PC-9 (cell line): ENCODE results near the gene RELCH. TPM values are rescaled to one million over a fixed set of nuclear protein-coding genes. Genes with fewer than 3 reads are reported as not detected.

ENCODE experiments used
- BruUV-seq: library from RNA; stranded (reverse); fragments of 400-500 nt; replicated peaks from 2 replicates; lab custom pipeline; 2021; lab: Mats Ljungman, UMichigan
- CTCF ChIA-PET: fragments of 300-600 bp; sonication (Branson Sonifier 250); formaldehyde crosslinking; loops from one replicate; lab custom pipeline; 2022; ENCODE audit warnings: antibody characterized with exemption; lab: Charles Lee
- POLR2A ChIA-PET: fragments of 300-600 bp; sonication (Branson Sonifier 250); formaldehyde crosslinking; loops from one replicate; lab custom pipeline; 2022; ENCODE audit warnings: antibody characterized with exemption; ENCODE audit not compliant: unreplicated experiment; lab: Charles Lee
- DNase-seq, 2 experiments: peaks; one replicate each; pipeline versions ENCODE4 v3.0.0 to v3.0.0-alpha.2; 2015 to 2022; ENCODE audit warnings: mixed read lengths in 1 of 2
- H2AFZ ChIP-seq: fragments of 200-600 bp; sonication (generic); 2 replicates; pipeline ENCODE4 v1.8.1; 2017; ENCODE audit warnings: antibody characterized with exemption
- H3F3A ChIP-seq: fragments of 200-600 bp; sonication (generic); 2 replicates; pipeline ENCODE4 v1.8.1; 2017; ENCODE audit warnings: antibody characterized with exemption, mild to moderate bottlenecking, low read depth; ENCODE audit not compliant: insufficient read depth
- H3K27ac ChIP-seq: fragments of 200-600 bp; sonication (generic); 2 replicates; pipeline ENCODE4 v1.6.1; 2016; ENCODE audit warnings: mixed run types
- H3K27me3 ChIP-seq: fragments of 200-600 bp; sonication (generic); 2 replicates; pipeline ENCODE4 v1.6.1; 2016; ENCODE audit warnings: low read depth, mixed run types; ENCODE audit not compliant: insufficient read depth
- H3K36me3 ChIP-seq: fragments of 200-600 bp; sonication (generic); 2 replicates; pipeline ENCODE4 v1.6.1; 2016; ENCODE audit warnings: low read depth, mixed run types
- H3K4me1 ChIP-seq: fragments of 200-600 bp; sonication (generic); replicated peaks from 2 replicates; pipeline ENCODE4 v1.6.1; 2016; ENCODE audit warnings: mixed run types; ENCODE audit not compliant: insufficient read depth
- H3K4me2 ChIP-seq: fragments of 200-600 bp; sonication (generic); 2 replicates; pipeline ENCODE4 v1.6.1; 2017; ENCODE audit warnings: mixed run types
- H3K4me3 ChIP-seq: fragments of 200-600 bp; sonication (generic); 2 replicates; pipeline ENCODE4 v1.6.1; 2016; ENCODE audit warnings: mixed run types
- H3K79me2 ChIP-seq: fragments of 200-600 bp; sonication (generic); 2 replicates; pipeline ENCODE4 v1.6.1; 2017; ENCODE audit warnings: low read depth, mixed run types
- H3K9me2 ChIP-seq: fragments of 200-600 bp; sonication (generic); 2 replicates; pipeline ENCODE4 v1.8.1; 2017; ENCODE audit warnings: mild to moderate bottlenecking; ENCODE audit not compliant: insufficient read depth
- H3K9me3 ChIP-seq: fragments of 200-600 bp; sonication (generic); 2 replicates; pipeline ENCODE4 v1.8.1; 2016; ENCODE audit warnings: low read depth; ENCODE audit not compliant: insufficient read depth
- H4K20me1 ChIP-seq: fragments of 200-600 bp; sonication (generic); 2 replicates; pipeline ENCODE4 v1.8.1; 2017; ENCODE audit not compliant: insufficient read depth
- CTCF ChIP-seq: fragments of 200-600 bp; sonication (generic); conservative IDR thresholded peaks from 2 replicates; pipeline ENCODE4 v1.6.1; 2017; ENCODE audit warnings: mixed run types, antibody characterized with exemption, mild to moderate bottlenecking, moderate library complexity
- EZH2 ChIP-seq: fragments of 200-600 bp; sonication (generic); IDR thresholded peaks from 2 replicates; pipeline ENCODE4 v1.8.0; 2017; ENCODE audit warnings: antibody characterized with exemption, low read depth
- intact Hi-C: fragments of 100-400 bp; cut with micrococcal nuclease; formaldehyde crosslinking; loops from one replicate; pipeline ENCODE4 v1.10.0; 2022; ENCODE audit not compliant: unreplicated experiment
- total RNA-seq: library from RNA; stranded (reverse); gene quantifications from 2 replicates; pipeline ENCODE4 v1.2.3, GENCODE V29; 2021

RELCH gene
- total RNA-seq, 1 experiment from 2014 or later, result 20.1 TPM

GRCh38 chr18:62279561-62279960 lies 92.5 kb downstream of the RELCH start:
- ChIA-PET CTCF (no interaction called here), POLR2A (no interaction called here)
- Histone ChIP-seq H3K79me2 (no peaks in the 10 kb centered on the region), H3K4me2 (no peak overlapping the region), H3K4me1 (peaks cover 20% of the 10 kb centered on the region), H3K27me3 (no peaks in the 10 kb centered on the region), H3K4me3 (no peak overlapping the region), H3F3A (no peaks in the 10 kb centered on the region; the same call in 1 of the 2 replicates), H2AFZ (no peak overlapping the region), H3K27ac (no peak overlapping the region), H3K9me2 (no peaks in the 10 kb centered on the region), H3K36me3 (peaks cover 14% of the 10 kb centered on the region; the same call in 1 of the 2 replicates), H4K20me1 (no peaks in the 10 kb centered on the region), H3K9me3 (no peaks in the 10 kb centered on the region)
- no peak for DNase-seq
- intact Hi-C loops, result no loop called here
- no TSS peak for BruUV-seq
- no peak for TF ChIP-seq CTCF
- no peak for TF ChIP-seq EZH2

- no peaks in the 10 kb centered on the region for H3K9me2 ChIP-seq
- intact Hi-C loops, result no loop called here
- POLR2A ChIA-PET, result interaction anchor here (0.6 kb wide), 1 partner anchor 317 kb away, joined by 4 read pairs; no protein-coding TSS in a partner anchor
- no peaks in the 10 kb centered on the region; the same call in 1 of the 2 replicates for H3F3A ChIP-seq
- H3K9me3 ChIP-seq, result no peaks in the 10 kb centered on the region
- H3K79me2 ChIP-seq, result no peaks in the 10 kb centered on the region
- CTCF ChIA-PET, result no interaction called here
- H3K27me3 ChIP-seq, result no peaks in the 10 kb centered on the region
- no peak for TF ChIP-seq EZH2
- TF ChIP-seq CTCF, result no peak
- H4K20me1 ChIP-seq, result no peaks in the 10 kb centered on the region
- H3K27ac ChIP-seq, result no peak overlapping the region
- DNase-seq, result no peak
- no peak overlapping the region for H3K4me2 ChIP-seq
- peaks cover 14% of the 10 kb centered on the region; the same call in 1 of the 2 replicates for H3K36me3 ChIP-seq
- BruUV-seq, result no TSS peak
- peaks cover 20% of the 10 kb centered on the region for H3K4me1 ChIP-seq
- H3K4me3 ChIP-seq, result no peak overlapping the region
- H2AFZ ChIP-seq, result no peak overlapping the region
These were observed 93.0 kb downstream of the RELCH start for GRCh38 chr18:62280058-62280457.

DNA sequence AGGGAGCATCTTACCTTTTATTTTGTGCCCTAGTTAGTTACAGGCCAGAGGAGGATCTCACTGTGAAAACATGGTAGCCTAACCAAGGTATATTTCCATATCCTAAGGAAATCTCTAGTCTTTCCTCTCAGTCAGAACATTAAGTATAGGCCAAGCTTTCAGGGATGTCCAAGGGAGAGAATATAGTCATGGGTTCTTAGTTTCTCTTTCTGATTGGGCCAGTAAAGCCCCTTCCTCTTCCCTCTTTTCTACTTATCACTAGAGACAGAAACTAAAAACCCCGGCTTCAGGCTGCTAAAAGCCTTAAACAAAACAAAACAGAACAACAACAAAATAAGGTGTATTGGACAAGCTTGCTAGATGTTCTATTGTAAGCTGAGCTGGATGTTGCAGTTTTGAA lies 93.7 kb downstream of the RELCH start:
- POLR2A ChIA-PET, result no interaction called here

More for the DNA sequence above, 93.7 kb downstream of the RELCH start:
- TF ChIP-seq EZH2 (no peak), CTCF (no peak)
- Histone ChIP-seq H3K9me2 (no peaks in the 10 kb centered on the region), H4K20me1 (no peaks in the 10 kb centered on the region), H2AFZ (no peak overlapping the region), H3K4me3 (no peak overlapping the region), H3K4me2 (no peak overlapping the region), H3K9me3 (no peaks in the 10 kb centered on the region), H3F3A (no peaks in the 10 kb centered on the region; the same call in 1 of the 2 replicates), H3K79me2 (no peaks in the 10 kb centered on the region), H3K27me3 (no peaks in the 10 kb centered on the region), H3K4me1 (peaks cover 20% of the 10 kb centered on the region), H3K27ac (no peak overlapping the region), H3K36me3 (peaks cover 21% of the 10 kb centered on the region; the same call in 1 of the 2 replicates)
- no peak for DNase-seq
- intact Hi-C loops, result no loop called here
- CTCF ChIA-PET, result no interaction called here
- BruUV-seq, result no TSS peak
